Measurements from ENCODE around the gene POLN.

DNA sequence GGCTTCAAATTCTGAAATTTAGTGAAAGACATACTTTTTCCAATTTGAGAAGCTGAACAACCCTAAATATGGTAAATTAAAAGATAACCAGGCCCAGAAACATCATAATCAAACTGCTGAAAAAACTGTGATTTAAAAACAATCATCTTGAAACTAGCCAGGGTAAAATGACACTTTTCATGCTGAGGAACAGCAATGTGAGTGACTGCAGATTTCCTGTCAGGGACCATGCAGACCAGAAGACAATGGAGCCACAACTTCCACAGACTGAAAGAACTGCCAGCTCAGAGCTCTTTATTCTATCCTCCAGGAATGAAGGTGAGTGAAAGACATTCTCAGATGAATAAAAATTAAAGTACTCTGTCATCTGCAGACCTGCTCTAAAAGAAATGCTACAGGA is 109.5 kb downstream of the POLN start:
- TF ChIP-seq, protein P1, sequence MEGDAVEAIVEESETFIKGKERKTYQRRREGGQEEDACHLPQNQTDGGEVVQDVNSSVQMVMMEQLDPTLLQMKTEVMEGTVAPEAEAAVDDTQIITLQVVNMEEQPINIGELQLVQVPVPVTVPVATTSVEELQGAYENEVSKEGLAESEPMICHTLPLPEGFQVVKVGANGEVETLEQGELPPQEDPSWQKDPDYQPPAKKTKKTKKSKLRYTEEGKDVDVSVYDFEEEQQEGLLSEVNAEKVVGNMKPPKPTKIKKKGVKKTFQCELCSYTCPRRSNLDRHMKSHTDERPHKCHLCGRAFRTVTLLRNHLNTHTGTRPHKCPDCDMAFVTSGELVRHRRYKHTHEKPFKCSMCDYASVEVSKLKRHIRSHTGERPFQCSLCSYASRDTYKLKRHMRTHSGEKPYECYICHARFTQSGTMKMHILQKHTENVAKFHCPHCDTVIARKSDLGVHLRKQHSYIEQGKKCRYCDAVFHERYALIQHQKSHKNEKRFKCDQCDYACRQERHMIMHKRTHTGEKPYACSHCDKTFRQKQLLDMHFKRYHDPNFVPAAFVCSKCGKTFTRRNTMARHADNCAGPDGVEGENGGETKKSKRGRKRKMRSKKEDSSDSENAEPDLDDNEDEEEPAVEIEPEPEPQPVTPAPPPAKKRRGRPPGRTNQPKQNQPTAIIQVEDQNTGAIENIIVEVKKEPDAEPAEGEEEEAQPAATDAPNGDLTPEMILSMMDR (IDR thresholded peaks at IDR 0.05), result no peak
- no peak for TF ChIP-seq GRHL2 (CRISPR knock-in tag; IDR thresholded peaks at IDR 0.05; ENCODE audit: insufficient replicate concordance, severe bottlenecking)
- TF ChIP-seq, protein P2, sequence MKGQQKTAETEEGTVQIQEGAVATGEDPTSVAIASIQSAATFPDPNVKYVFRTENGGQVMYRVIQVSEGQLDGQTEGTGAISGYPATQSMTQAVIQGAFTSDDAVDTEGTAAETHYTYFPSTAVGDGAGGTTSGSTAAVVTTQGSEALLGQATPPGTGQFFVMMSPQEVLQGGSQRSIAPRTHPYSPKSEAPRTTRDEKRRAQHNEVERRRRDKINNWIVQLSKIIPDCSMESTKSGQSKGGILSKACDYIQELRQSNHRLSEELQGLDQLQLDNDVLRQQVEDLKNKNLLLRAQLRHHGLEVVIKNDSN (CRISPR knock-in tag; IDR thresholded peaks at IDR 0.05), result no peak
- TF ChIP-seq ESRRA (CRISPR knock-in tag; IDR thresholded peaks at IDR 0.05; ENCODE audit: borderline replicate concordance), result no peak

Measured in WTC11 (cell line).